Measurements from ENCODE around the gene LSS. TPM values are rescaled to one million over a fixed set of nuclear protein-coding genes. Genes with fewer than 3 reads are reported as not detected.

Gene LSS
- total RNA-seq, 1 experiment from 2014 or later: 121 TPM

- ChIA-PET POLR2A (no interaction called here), CTCF (no interaction called here)
- no peaks in the 10 kb centered on the region for H3K36me3 Mint-ChIP-seq (ENCODE audit: insufficient read depth, unreplicated experiment)
Observed at GRCh38 chr21:46138383-46138970, 90.1 kb downstream of the LSS start.

More at GRCh38 chr21:46138383-46138970, 90.1 kb downstream of the LSS start:
- Mint-ChIP-seq H3K27ac (ENCODE audit: unreplicated experiment) (no peak overlapping the region), H3K9me3 (ENCODE audit: unreplicated experiment) (no peaks in the 10 kb centered on the region), H3K4me1 (ENCODE audit: low read depth, unreplicated experiment) (no peaks in the 10 kb centered on the region), H3K27me3 (ENCODE audit: insufficient read depth, unreplicated experiment) (no peaks in the 10 kb centered on the region), H3K4me3 (ENCODE audit: unreplicated experiment) (no peak overlapping the region)
- intact Hi-C loops (cut with micrococcal nuclease; ENCODE audit: unreplicated experiment): loop anchor here (2.0 kb wide), 1 partner anchor 14 kb away; no protein-coding TSS in a partner anchor
- Histone ChIP-seq H3K27me3 (replicated peaks; ENCODE audit: control insufficient read depth, insufficient read depth, low read length) (no peaks in the 10 kb centered on the region), H3K36me3 (ENCODE audit: control insufficient read depth, insufficient read depth, low read length) (no peaks in the 10 kb centered on the region), H3K4me3 (ENCODE audit: low read depth, low read length) (no peak overlapping the region), H3K4me1 (no peaks in the 10 kb centered on the region), H3K9me3 (no peaks in the 10 kb centered on the region)
- TF ChIP-seq CTCF (IDR thresholded peaks at IDR 0.05; ENCODE audit: insufficient read depth in 1 of 2, low read depth in 1 of 2, low read length in 1 of 2, severe bottlenecking in 1 of 2, unreplicated experiment in 1 of 2): no peak
- no peak for DNase-seq
- no TSS peak for BruUV-seq (replicated peaks)

Other genes starting within 250 kb of the LSS start
- 31.9 and 33.4 TPM in 2 replicates for gene COL6A1, start 247.0 kb downstream of the LSS start, total RNA-seq (2022)
- 8.8 and 11.1 TPM in 2 replicates for gene COL6A2, start 130.7 kb downstream of the LSS start, total RNA-seq (2022)
- gene FTCD, start 73.2 kb downstream of the LSS start, total RNA-seq (2022): 3.5 and 4.5 TPM in 2 replicates
- gene SPATC1L, start 44.3 kb downstream of the LSS start, total RNA-seq (2022): 3.1 and 4.6 TPM in 2 replicates
- gene MCM3AP, start 56.8 kb upstream of the LSS start, total RNA-seq (2022): 88.1 and 102 TPM in 2 replicates
- 10.6 and 11.5 TPM in 2 replicates for gene YBEY, start 57.6 kb upstream of the LSS start, total RNA-seq (2022)
- 17.7 and 18.6 TPM in 2 replicates for gene C21orf58, start 95.1 kb upstream of the LSS start, total RNA-seq (2022)
- gene PCNT, start 95.4 kb upstream of the LSS start, total RNA-seq (2022): 38.4 and 44.2 TPM in 2 replicates
- gene DIP2A, start 230.1 kb upstream of the LSS start, total RNA-seq (2022): 44.6 and 51.2 TPM in 2 replicates